ENCODE data around the gene UQCRFS1. TPM values are rescaled to one million over a fixed set of nuclear protein-coding genes. Genes with fewer than 3 reads are reported as not detected.

UQCRFS1 gene
- total RNA-seq, 1 donor from 2014 or later: 39.2 TPM

GRCh38 chr19:29206453-29206852 is 6.5 kb downstream of the UQCRFS1 start:
- Histone ChIP-seq H3K4me2 (no peak overlapping the region), H3K79me2 (ENCODE audit: low read depth) (peaks cover 57% of the 10 kb centered on the region), H3K4me1 (peaks cover 14% of the 10 kb centered on the region), H3K9me3 (ENCODE audit: low read depth) (peaks cover 3% of the 10 kb centered on the region), H3K9ac (no peak overlapping the region), H3K4me3 (no peak overlapping the region), H3K27ac (no peak overlapping the region), H3K36me3 (peaks cover 4% of the 10 kb centered on the region), H3F3A (ENCODE audit: low read depth) (peaks cover 15% of the 10 kb centered on the region), H3K27me3 (no peaks in the 10 kb centered on the region), H4K20me1 (ENCODE audit: low read depth) (peaks cover 55% of the 10 kb centered on the region), H2AFZ (replicated peaks) (no peak overlapping the region)
- TF ChIP-seq EZH2phosphoT487 (IDR thresholded peaks at IDR 0.05) (no peak), EZH2 (IDR thresholded peaks at IDR 0.05) (no peak)
- TF ChIP-seq, protein P1, sequence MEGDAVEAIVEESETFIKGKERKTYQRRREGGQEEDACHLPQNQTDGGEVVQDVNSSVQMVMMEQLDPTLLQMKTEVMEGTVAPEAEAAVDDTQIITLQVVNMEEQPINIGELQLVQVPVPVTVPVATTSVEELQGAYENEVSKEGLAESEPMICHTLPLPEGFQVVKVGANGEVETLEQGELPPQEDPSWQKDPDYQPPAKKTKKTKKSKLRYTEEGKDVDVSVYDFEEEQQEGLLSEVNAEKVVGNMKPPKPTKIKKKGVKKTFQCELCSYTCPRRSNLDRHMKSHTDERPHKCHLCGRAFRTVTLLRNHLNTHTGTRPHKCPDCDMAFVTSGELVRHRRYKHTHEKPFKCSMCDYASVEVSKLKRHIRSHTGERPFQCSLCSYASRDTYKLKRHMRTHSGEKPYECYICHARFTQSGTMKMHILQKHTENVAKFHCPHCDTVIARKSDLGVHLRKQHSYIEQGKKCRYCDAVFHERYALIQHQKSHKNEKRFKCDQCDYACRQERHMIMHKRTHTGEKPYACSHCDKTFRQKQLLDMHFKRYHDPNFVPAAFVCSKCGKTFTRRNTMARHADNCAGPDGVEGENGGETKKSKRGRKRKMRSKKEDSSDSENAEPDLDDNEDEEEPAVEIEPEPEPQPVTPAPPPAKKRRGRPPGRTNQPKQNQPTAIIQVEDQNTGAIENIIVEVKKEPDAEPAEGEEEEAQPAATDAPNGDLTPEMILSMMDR (IDR thresholded peaks at IDR 0.05): no peak
- H3K4me3 Mint-ChIP-seq: no peak overlapping the region
- peaks cover 24% of the 10 kb centered on the region for H3K36me3 Mint-ChIP-seq
- H3K4me1 Mint-ChIP-seq: peaks cover 5% of the 10 kb centered on the region
- H3K9me3 Mint-ChIP-seq: peaks cover 9% of the 10 kb centered on the region
- no peaks in the 10 kb centered on the region for H3K27me3 Mint-ChIP-seq (ENCODE audit: insufficient read depth, low read depth)
- H3K27ac Mint-ChIP-seq: no peak overlapping the region
- no peak for DNase-seq (ENCODE audit: low spot score)

- peak overlapping the region; percentile 29 for H3K27ac ChIP-seq
- no peak for DNase-seq (ENCODE audit: low spot score)
- TF ChIP-seq, protein P1 (IDR thresholded peaks at IDR 0.05): no peak
- TF ChIP-seq EZH2phosphoT487 (IDR thresholded peaks at IDR 0.05): no peak
Measured at GRCh38 chr19:29202281-29202680, 10.7 kb downstream of the UQCRFS1 start.

DNA sequence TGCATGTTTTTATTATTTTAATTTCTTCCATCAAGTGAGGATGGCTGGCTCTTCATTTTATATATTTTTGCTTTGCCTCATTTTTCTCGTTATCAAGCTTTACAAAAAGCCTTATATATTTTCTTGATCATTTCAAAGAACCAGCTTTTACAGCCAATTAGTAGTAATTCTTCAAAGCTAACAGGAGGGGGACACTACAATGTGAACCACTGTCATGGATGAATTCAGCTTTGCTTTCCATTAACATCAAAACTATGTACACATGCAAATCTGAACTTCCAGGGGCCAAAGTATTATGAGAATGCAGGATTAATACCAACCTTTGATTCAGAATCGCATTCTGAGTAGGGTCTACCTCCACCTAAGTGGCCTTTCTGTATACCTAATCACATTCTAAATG is 11.1 kb downstream of the UQCRFS1 start:
- no peak overlapping the region for H2AFZ ChIP-seq (replicated peaks)
- no peaks in the 10 kb centered on the region for H3K36me3 ChIP-seq
- Mint-ChIP-seq H3K9me3 (no peaks in the 10 kb centered on the region), H3K27ac (no peak overlapping the region), H3K4me3 (no peak overlapping the region), H3K4me1 (no peaks in the 10 kb centered on the region), H3K36me3 (peaks cover 5% of the 10 kb centered on the region), H3K27me3 (ENCODE audit: insufficient read depth, low read depth) (no peaks in the 10 kb centered on the region)
- no peak overlapping the region for H3K4me3 ChIP-seq
- H3K4me2 ChIP-seq: no peak overlapping the region
- DNase-seq (ENCODE audit: low spot score): no peak
- TF ChIP-seq EZH2phosphoT487 (IDR thresholded peaks at IDR 0.05) (no peak), EZH2 (IDR thresholded peaks at IDR 0.05) (no peak)
- TF ChIP-seq, protein P1 (IDR thresholded peaks at IDR 0.05): peak; percentile 23
- peaks cover 22% of the 10 kb centered on the region for H4K20me1 ChIP-seq (ENCODE audit: low read depth)
- H3K9ac ChIP-seq: no peak overlapping the region
- H3K4me1 ChIP-seq: peaks cover 8% of the 10 kb centered on the region
- H3K27me3 ChIP-seq: no peaks in the 10 kb centered on the region
- peaks cover 11% of the 10 kb centered on the region for H3K79me2 ChIP-seq (ENCODE audit: low read depth)
- H3F3A ChIP-seq (ENCODE audit: low read depth): peaks cover 15% of the 10 kb centered on the region
- no peaks in the 10 kb centered on the region for H3K9me3 ChIP-seq (ENCODE audit: low read depth)
- H3K27ac ChIP-seq: no peak overlapping the region

More at GRCh38 chr19:29202281-29202680, 10.7 kb downstream of the UQCRFS1 start:
- H3K4me3 ChIP-seq: no peak overlapping the region
- H3K9ac ChIP-seq: no peak overlapping the region
- H3K36me3 Mint-ChIP-seq: peaks cover 7% of the 10 kb centered on the region
- H3K36me3 ChIP-seq: no peaks in the 10 kb centered on the region
- peaks cover 26% of the 10 kb centered on the region for H4K20me1 ChIP-seq (ENCODE audit: low read depth)
- H2AFZ ChIP-seq (replicated peaks): no peak overlapping the region
- H3K4me2 ChIP-seq: no peak overlapping the region
- H3K27me3 Mint-ChIP-seq (ENCODE audit: insufficient read depth, low read depth): no peaks in the 10 kb centered on the region
- H3K4me1 Mint-ChIP-seq: no peaks in the 10 kb centered on the region
- no peak overlapping the region for H3K4me3 Mint-ChIP-seq
- H3K79me2 ChIP-seq (ENCODE audit: low read depth): peaks cover 15% of the 10 kb centered on the region
- peaks cover 15% of the 10 kb centered on the region for H3F3A ChIP-seq (ENCODE audit: low read depth)
- peaks cover 8% of the 10 kb centered on the region for H3K4me1 ChIP-seq
- H3K27ac Mint-ChIP-seq: no peak overlapping the region
- H3K27me3 ChIP-seq: no peaks in the 10 kb centered on the region
- no peaks in the 10 kb centered on the region for H3K9me3 Mint-ChIP-seq
- H3K9me3 ChIP-seq (ENCODE audit: low read depth): no peaks in the 10 kb centered on the region
